ENCODE data around the gene SLC25A25.
"Not testable (repeated sequence)": the region's sequence is repeated elsewhere in the genome, so short reads cannot be mapped to it uniquely, and the experiment has no call there.

SLC25A25 gene

DNA sequence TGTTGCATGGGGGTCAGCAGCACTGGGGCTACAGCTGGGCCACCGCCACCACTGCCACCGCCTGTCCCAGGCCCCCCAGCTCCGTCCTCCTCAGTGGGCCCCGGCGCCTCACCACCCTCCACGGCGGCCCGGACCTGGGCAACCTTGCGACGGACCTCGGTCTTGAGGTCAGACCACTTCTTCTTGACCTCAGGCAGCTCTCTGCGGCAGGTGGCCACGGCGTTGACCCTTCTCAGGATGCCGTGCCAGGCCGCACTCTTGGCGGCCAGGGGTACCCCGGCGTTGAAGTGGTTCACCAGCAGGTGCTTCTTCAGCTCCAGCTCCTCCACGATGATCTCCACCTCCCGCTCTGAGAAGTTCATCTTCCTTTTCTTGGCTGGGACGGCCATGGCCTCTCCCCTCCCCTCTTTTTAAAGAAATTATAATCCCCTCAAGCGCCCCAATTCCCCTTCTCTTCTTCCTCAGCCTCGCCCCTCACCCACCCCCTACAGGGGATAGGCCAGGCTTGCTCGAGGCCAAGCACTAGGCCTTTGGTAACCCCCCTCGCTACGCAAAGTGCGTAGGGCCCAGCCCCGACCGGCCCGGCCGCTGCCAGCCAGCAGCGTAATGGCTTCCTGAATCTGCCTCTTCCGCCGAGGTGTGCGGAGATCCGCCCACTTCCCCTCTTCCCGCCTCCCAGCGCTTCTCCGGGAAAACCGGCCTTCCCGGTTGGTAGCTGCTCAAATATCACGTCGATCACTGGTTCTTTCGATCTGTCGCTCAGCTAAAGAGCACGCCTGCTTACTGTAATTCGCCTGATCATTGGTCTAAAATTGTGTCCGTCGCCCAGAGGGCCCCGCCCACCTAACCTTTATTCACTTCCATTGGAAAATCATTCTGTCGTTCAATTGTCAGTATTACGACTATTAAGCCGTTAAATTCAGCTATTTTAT is 1.1 kb upstream of the SLC25A25 start, which contains the start of gene NAIF1:
Gene NAIF1 (minus strand): TSS at position 608 of the 932 bp plus-strand sequence. CDS start 219 bp downstream, at position 389.
- TF ChIP-seq, protein P1, sequence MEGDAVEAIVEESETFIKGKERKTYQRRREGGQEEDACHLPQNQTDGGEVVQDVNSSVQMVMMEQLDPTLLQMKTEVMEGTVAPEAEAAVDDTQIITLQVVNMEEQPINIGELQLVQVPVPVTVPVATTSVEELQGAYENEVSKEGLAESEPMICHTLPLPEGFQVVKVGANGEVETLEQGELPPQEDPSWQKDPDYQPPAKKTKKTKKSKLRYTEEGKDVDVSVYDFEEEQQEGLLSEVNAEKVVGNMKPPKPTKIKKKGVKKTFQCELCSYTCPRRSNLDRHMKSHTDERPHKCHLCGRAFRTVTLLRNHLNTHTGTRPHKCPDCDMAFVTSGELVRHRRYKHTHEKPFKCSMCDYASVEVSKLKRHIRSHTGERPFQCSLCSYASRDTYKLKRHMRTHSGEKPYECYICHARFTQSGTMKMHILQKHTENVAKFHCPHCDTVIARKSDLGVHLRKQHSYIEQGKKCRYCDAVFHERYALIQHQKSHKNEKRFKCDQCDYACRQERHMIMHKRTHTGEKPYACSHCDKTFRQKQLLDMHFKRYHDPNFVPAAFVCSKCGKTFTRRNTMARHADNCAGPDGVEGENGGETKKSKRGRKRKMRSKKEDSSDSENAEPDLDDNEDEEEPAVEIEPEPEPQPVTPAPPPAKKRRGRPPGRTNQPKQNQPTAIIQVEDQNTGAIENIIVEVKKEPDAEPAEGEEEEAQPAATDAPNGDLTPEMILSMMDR (conservative IDR thresholded peaks at IDR 0.05; ENCODE audit: low read length), result no peak
- peak; percentile 100 for DNase-seq (ENCODE audit: low read depth)
- H3K4me3 ChIP-seq (ENCODE audit: low read length), result peak within 1 kb of the TSS; percentile 79

DNA sequence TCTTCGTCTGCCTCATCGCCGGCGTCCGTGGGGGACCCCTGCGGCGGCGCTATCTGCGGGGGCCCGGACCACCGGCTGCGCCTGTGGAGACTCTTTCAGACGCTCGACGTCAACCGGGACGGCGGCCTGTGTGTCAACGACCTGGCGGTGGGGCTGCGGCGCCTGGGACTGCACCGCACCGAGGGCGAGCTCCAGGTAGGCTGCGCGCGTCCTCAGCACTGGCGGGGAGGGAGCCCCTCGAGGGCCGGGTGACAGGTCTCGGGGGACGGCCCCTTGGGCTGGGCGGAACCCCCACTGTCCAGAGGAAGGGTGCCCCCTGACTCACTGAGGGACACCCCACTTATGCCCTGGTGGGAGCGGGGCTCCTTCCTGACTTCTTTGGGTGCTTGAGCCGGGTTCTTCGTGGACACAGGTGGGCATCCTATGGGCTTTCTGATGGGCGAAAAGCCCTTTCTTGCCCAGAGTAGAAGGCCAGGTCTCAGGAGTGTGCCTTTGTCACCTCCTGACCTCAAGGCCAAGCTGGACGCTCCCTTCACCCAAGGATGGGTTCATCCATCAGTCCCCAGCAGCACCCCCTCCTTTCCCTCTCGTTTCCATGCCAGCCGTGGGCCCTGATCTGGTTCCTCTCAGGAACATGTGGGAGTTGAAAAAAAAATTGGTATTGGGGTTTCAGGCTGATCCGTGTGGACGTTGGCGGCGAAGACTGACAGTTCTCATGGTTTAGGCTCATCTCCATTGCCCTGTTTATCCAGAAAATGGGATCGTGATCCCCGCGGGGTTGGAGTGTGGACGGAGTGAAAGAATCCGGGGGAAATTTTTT is 564 bp downstream of the SLC25A25 start:
- TF ChIP-seq, protein P1 (conservative IDR thresholded peaks at IDR 0.05; ENCODE audit: low read length), result no peak
- no peak for DNase-seq (ENCODE audit: low read depth)
- H3K4me3 ChIP-seq (ENCODE audit: low read length), result peak overlapping the region; percentile 79

DNA sequence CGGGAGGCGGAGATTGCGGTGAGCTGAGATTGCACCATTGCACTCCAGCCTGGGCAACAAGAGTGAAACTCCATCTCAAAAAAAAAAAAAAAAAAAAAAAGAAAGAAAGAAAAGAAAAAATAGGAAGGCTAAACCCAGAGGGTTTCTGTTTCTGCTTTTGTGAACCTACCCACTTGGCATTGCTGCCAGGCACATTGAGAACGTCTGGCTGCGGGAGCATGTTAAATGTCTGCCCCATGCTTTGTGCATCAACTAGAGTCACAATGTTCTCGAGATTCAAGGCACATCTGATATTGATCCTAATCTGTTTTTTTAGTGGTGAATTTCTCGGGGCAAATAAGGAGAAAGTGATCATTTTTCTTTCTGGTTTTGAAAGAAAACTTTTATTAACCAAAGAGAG is 2.8 kb downstream of the SLC25A25 start:
- no peak for DNase-seq (ENCODE audit: low read depth)

DNA sequence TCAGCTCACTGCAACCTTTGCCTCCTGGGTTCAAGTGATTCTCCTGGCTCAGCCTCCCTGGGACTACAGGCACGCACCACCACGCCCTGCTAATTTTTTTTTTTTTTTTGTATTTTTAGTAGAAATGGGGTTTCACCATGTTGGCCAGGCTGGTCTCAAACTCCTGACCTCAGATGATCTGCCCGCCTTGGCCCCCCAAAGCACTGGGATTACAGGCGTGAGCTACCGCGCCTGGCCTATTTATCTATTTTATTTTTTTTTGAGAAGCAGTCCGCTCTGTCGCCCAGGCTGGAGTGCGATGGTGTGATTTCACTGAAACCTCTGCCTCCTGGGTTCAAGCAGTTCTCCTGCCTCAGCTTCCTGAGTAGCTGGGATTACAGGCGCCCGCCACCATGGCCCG is 3.4 kb downstream of the SLC25A25 start:
- H3K4me3 ChIP-seq (ENCODE audit: low read length); DNase-seq (ENCODE audit: low read depth): not testable (repeated sequence)

More for the DNA sequence above, 2.8 kb downstream of the SLC25A25 start:
- H3K4me3 ChIP-seq (ENCODE audit: low read length), result peak overlapping the region; percentile 32
- TF ChIP-seq, protein P1 (conservative IDR thresholded peaks at IDR 0.05; ENCODE audit: low read length), result no peak

DNA sequence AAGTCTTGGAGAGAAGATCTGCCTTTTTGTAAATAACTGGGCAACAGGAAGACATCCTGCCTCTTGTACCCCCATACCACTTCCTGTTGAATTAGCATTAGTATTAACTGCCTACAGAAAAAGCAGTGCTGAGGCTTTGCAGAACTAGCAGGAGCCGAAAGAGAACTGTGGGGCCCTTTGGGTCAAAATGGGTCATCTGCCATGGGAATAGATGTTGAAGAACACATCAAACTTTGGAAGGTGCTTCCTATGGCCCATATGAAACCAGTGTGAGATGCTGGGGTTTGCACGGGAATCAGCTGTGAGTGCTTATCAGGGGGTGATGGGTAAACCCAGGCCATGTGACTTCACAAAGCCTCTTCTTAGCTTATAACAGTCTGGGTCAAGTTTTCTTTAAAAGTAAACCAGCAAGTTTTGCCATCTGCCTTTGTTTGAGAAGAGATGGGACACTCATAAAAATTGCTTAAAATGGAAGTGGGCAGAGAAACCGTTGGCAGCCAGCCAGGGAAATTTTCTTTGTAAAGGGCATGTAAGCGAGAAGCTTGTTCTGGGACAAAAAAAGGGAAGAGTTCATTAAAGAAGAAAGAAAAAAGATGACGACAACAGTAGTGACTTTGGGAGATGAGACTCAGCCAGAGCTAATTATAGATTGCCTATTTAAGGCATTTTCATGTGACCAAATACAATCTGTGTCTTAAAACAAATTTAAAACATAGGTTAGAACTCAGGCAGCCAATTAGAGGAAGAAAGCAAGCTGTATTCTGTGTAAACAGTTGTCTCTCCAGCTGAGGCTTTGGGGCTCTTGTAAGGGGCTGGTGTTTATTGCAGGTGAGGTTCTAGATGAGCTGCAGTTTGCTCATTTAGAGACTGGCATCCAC is 4.4 kb downstream of the SLC25A25 start:
- DNase-seq (ENCODE audit: low read depth), result peak; percentile 76
- TF ChIP-seq, protein P1 (conservative IDR thresholded peaks at IDR 0.05; ENCODE audit: low read length), result no peak
- H3K4me3 ChIP-seq (ENCODE audit: low read length), result peak overlapping the region; percentile 12

DNA sequence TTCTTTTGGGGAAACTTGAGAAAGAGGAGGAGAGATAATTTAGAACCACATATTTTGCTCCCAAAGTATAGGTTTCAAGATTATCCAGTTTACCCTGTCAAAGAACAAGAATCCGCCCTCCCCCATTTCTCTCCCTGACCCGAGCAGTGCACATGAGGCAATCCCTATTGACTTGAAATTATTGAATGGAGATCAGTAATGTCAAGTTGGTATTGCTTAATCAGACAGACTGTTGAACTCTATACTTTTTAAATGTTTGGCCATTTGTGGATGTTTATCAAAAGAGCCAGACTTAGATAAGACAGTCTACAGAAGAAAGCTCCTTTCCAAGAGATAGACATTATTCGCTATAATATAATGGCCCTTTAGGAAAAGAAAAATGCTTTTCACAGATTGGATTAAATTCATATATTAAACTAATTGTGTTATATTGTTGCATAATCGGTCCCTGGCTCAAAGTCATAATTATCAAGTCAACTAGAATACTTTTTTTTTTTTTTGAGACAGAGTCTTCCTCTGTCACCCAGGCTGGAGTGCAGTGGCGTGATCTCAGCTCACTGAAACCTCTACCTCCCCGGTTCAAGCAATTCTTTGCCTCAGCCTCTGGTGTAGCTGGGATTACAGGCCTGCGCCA is 5.3 kb downstream of the SLC25A25 start:
- no peak for DNase-seq (ENCODE audit: low read depth)
- TF ChIP-seq, protein P1 (conservative IDR thresholded peaks at IDR 0.05; ENCODE audit: low read length), result no peak
- H3K4me3 ChIP-seq (ENCODE audit: low read length), result no peak overlapping the region
